H1 (cell line): ENCODE measurements around the gene KCNT1. TPM values are rescaled to one million over a fixed set of nuclear protein-coding genes. Genes with fewer than 3 reads are reported as not detected.
A peak's percentile ranks its signal among the peaks of the same experiment; 100 is the strongest.

ENCODE experiments used
- CTCF ChIA-PET: fragments of 300-600 bp; sonication (Branson Sonifier 250); formaldehyde crosslinking; loops from one replicate; lab custom pipeline; 2021; ENCODE audit not compliant: partially characterized antibody; lab: Charles Lee
- POLR2A ChIA-PET: fragments of 300-600 bp; sonication (Branson Sonifier 250); formaldehyde crosslinking; loops from one replicate; lab custom pipeline; 2021; ENCODE audit warnings: inconsistent platforms; ENCODE audit not compliant: partially characterized antibody; lab: Charles Lee
- DNase-seq, 2 experiments: peaks; one replicate each; pipeline versions ENCODE4 v3.0.0 to v3.0.0-alpha.2; 2010 to 2022; ENCODE audit warnings: low spot score in 2 of 2, low read depth in 1 of 2, mixed read lengths in 1 of 2
- FAIRE-seq: peaks from 2 replicates; lab custom pipeline; 2011; peaks lifted over from hg19 to GRCh38; lab: Jason Lieb, UNC
- H2AFZ ChIP-seq: 2 replicates; pipeline ENCODE4 v1.8.1; 2012; ENCODE audit warnings: low read length, inconsistent platforms
- H2AK5ac ChIP-seq: 2 replicates; pipeline ENCODE4 v1.6.1; 2013; ENCODE audit warnings: low read depth, low read length
- H2BK120ac ChIP-seq: replicated peaks from 2 replicates; pipeline ENCODE3; 2013; ENCODE audit warnings: low read depth, low read length, inconsistent platforms
- H2BK12ac ChIP-seq: 2 replicates; pipeline ENCODE4 v1.6.1; 2013; ENCODE audit warnings: low read depth, low read length
- H2BK15ac ChIP-seq: 2 replicates; pipeline ENCODE4 v1.6.1; 2013; ENCODE audit warnings: low read length
- H2BK20ac ChIP-seq: 2 replicates; pipeline ENCODE4 v1.6.1; 2013; ENCODE audit warnings: low read length
- H2BK5ac ChIP-seq: 2 replicates; pipeline ENCODE4 v1.6.1; 2013; ENCODE audit warnings: low read depth, low read length
- H3K14ac ChIP-seq: 2 replicates; pipeline ENCODE4 v1.6.1; 2013; ENCODE audit warnings: inconsistent platforms; ENCODE audit not compliant: insufficient read length
- H3K18ac ChIP-seq: 2 replicates; pipeline ENCODE4 v1.6.1; 2013; ENCODE audit warnings: low read length; ENCODE audit errors: extremely low read depth
- H3K23ac ChIP-seq: 2 replicates; pipeline ENCODE4 v1.6.1; 2013; ENCODE audit warnings: inconsistent platforms; ENCODE audit not compliant: insufficient read length
- H3K23me2 ChIP-seq: 2 replicates; pipeline ENCODE4 v1.6.1; 2013; ENCODE audit warnings: low read depth, low read length
- H3K27ac ChIP-seq: 2 replicates; pipeline ENCODE4 v1.6.1; 2011; ENCODE audit warnings: low read depth, low read length, inconsistent platforms
- H3K27me3 ChIP-seq, 4 experiments: replicated peaks in 1 of 4; 1 replicate in 1 of 4; 2 replicates in 3 of 4; pipeline versions ENCODE4 v1.6.1 to v1.8.1; 2011 to 2013; ENCODE audit warnings: low read length in 3 of 4, mild to moderate bottlenecking in 3 of 4, inconsistent platforms in 2 of 4, mixed read lengths in 2 of 4, moderate library complexity in 1 of 4; ENCODE audit not compliant: control insufficient read depth in 3 of 4, insufficient read depth in 3 of 4; ENCODE audit errors: extremely low read depth in 1 of 4
- H3K36me3 ChIP-seq, 4 experiments: 2 replicates each; pipeline versions ENCODE4 v1.6.1 to v1.8.1; 2011 to 2013; ENCODE audit warnings: mild to moderate bottlenecking in 4 of 4, low read length in 3 of 4, moderate library complexity in 2 of 4, control low read depth in 1 of 4, inconsistent platforms in 1 of 4; ENCODE audit not compliant: insufficient read depth in 4 of 4, control insufficient read depth in 2 of 4
- H3K4ac ChIP-seq: replicated peaks from 2 replicates; pipeline ENCODE3; 2013; ENCODE audit warnings: low read length, low read depth, mixed read lengths, inconsistent platforms; ENCODE audit not compliant: insufficient read length
- H3K4me1 ChIP-seq, 4 experiments: replicated peaks in 1 of 4; 1 replicate in 1 of 4; 2 replicates in 3 of 4; pipeline versions ENCODE4 v1.6.1 to v1.8.1; 2011 to 2013; ENCODE audit warnings: low read length in 3 of 4, inconsistent platforms in 2 of 4, mixed read lengths in 1 of 4; ENCODE audit not compliant: insufficient read depth in 4 of 4, control insufficient read depth in 3 of 4
- H3K4me2 ChIP-seq, 2 experiments: 2 replicates each; pipeline versions ENCODE4 v1.6.1 to v1.8.1; 2011 to 2013; ENCODE audit warnings: low read depth in 2 of 2, low read length in 2 of 2, control low read depth in 1 of 2, inconsistent platforms in 1 of 2, mild to moderate bottlenecking in 1 of 2; ENCODE audit not compliant: insufficient read depth in 1 of 2
- H3K4me3 ChIP-seq, 4 experiments: fragments of 200-600, 300-600 bp in 1 of 4; sonication (generic), shearing (Covaris generic), sonication (Bioruptor Twin) in 1 of 4; 2 replicates each; pipeline versions ENCODE4 v1.5.1 to v1.8.1; 2011 to 2016; ENCODE audit warnings: low read length in 4 of 4, low read depth in 3 of 4, control low read depth in 2 of 4, inconsistent platforms in 2 of 4, mild to moderate bottlenecking in 2 of 4, mixed read lengths in 1 of 4, moderate library complexity in 1 of 4; ENCODE audit not compliant: insufficient read depth in 2 of 4; ENCODE audit errors: extremely low read depth in 1 of 4
- H3K56ac ChIP-seq: replicated peaks from 2 replicates; pipeline ENCODE3; 2013; ENCODE audit warnings: low read depth, mild to moderate bottlenecking, mixed read lengths, low read length, inconsistent platforms; ENCODE audit not compliant: insufficient read length
- H3K79me1 ChIP-seq: 2 replicates; pipeline ENCODE4 v1.6.1; 2013; ENCODE audit warnings: low read depth, low read length, control low read depth
- H3K79me2 ChIP-seq, 2 experiments: 2 replicates each; pipeline versions ENCODE4 v1.6.1 to v1.8.1; 2012 to 2013; ENCODE audit warnings: low read length in 2 of 2, mild to moderate bottlenecking in 2 of 2, inconsistent platforms in 1 of 2; ENCODE audit not compliant: insufficient read depth in 2 of 2, control insufficient read depth in 1 of 2
- H3K9ac ChIP-seq, 4 experiments: replicated peaks in 1 of 4; 1 replicate in 1 of 4; 2 replicates in 3 of 4; pipeline versions ENCODE4 v1.6.1 to v1.8.1; 2011 to 2013; ENCODE audit warnings: low read depth in 3 of 4, low read length in 3 of 4, control low read depth in 2 of 4, mild to moderate bottlenecking in 2 of 4, moderate library complexity in 2 of 4, inconsistent platforms in 1 of 4; ENCODE audit errors: extremely low read depth in 1 of 4
- H3K9me3 ChIP-seq, 2 experiments: 2 replicates each; pipeline versions ENCODE4 v1.6.1 to v1.8.1; 2012 to 2013; ENCODE audit warnings: mild to moderate bottlenecking in 2 of 2, moderate library complexity in 2 of 2, control low read depth in 1 of 2, inconsistent platforms in 1 of 2, low read depth in 1 of 2, low read length in 1 of 2, mixed read lengths in 1 of 2; ENCODE audit not compliant: insufficient read depth in 2 of 2
- H4K20me1 ChIP-seq, 2 experiments: replicated peaks in 1 of 2; 2 replicates each; pipeline versions ENCODE3 to v1.8.1; 2011 to 2013; ENCODE audit warnings: inconsistent platforms in 2 of 2, low read length in 2 of 2, mild to moderate bottlenecking in 1 of 2; ENCODE audit not compliant: insufficient read depth in 2 of 2, control insufficient read depth in 1 of 2
- H4K5ac ChIP-seq: 2 replicates; pipeline ENCODE4 v1.6.1; 2013; ENCODE audit warnings: low read length, low read depth, mixed read lengths, inconsistent platforms; ENCODE audit not compliant: insufficient read length
- H4K8ac ChIP-seq: 2 replicates; pipeline ENCODE4 v1.8.0; 2013; ENCODE audit warnings: mild to moderate bottlenecking, moderate library complexity, low read length, inconsistent platforms; ENCODE audit not compliant: insufficient read depth; ENCODE audit errors: extremely low read depth
- H4K91ac ChIP-seq: replicated peaks from 2 replicates; pipeline ENCODE3; 2013; ENCODE audit warnings: low read length, mixed read lengths, inconsistent platforms; ENCODE audit not compliant: insufficient read length
- BACH1 ChIP-seq: IDR thresholded peaks from 2 replicates; pipeline ENCODE4 v1.6.1; 2012; ENCODE audit warnings: low read length, improper control_type of control experiment
- BCL11A ChIP-seq, 2 experiments: IDR thresholded peaks; one replicate each; pipeline ENCODE4 v1.6.1; 2011; ENCODE audit warnings: low read depth in 2 of 2, low read length in 2 of 2, mild to moderate bottlenecking in 2 of 2
- CHD2 ChIP-seq: IDR thresholded peaks from 2 replicates; pipeline ENCODE4 v1.6.1; 2012; ENCODE audit warnings: low read length, improper control_type of control experiment
- JUN ChIP-seq: IDR thresholded peaks from 2 replicates; pipeline ENCODE4 v1.6.1; 2011; ENCODE audit warnings: low read depth, mild to moderate bottlenecking, improper control_type of control experiment, low read length
- KDM4A ChIP-seq: IDR thresholded peaks from one replicate; pipeline ENCODE4 v1.7.1; 2012; ENCODE audit warnings: low read depth, mild to moderate bottlenecking, moderate library complexity, low read length, inconsistent platforms; ENCODE audit not compliant: severe bottlenecking
- MAX ChIP-seq: IDR thresholded peaks from 2 replicates; pipeline ENCODE4 v1.6.1; 2012; ENCODE audit warnings: inconsistent platforms
- NANOG ChIP-seq: IDR thresholded peaks from 2 replicates; pipeline ENCODE4 v1.6.1; 2011; ENCODE audit warnings: low read length, low read depth, mild to moderate bottlenecking, inconsistent platforms; ENCODE audit not compliant: insufficient read depth, poor library complexity, severe bottlenecking
- RFX5 ChIP-seq: IDR thresholded peaks from 2 replicates; pipeline ENCODE4 v1.6.1; 2011; ENCODE audit warnings: low read depth, low read length, improper control_type of control experiment, borderline replicate concordance
- RNF2 ChIP-seq: fragments of 200-900, 300-1000 bp; sonication (generic); IDR thresholded peaks from 2 replicates; pipeline ENCODE4 v1.7.1; 2016; ENCODE audit warnings: borderline replicate concordance, low read depth, mild to moderate bottlenecking, antibody characterized with exemption, low read length; ENCODE audit not compliant: poor library complexity, severe bottlenecking; ENCODE audit errors: missing control alignments
- SP4 ChIP-seq: IDR thresholded peaks from 2 replicates; pipeline ENCODE4 v1.6.1; 2012; ENCODE audit warnings: low read length, inconsistent platforms
- TAF7 ChIP-seq: optimal IDR thresholded peaks from 2 replicates; pipeline ENCODE3; 2011; ENCODE audit warnings: low read depth, mild to moderate bottlenecking, inconsistent platforms, low read length, moderate library complexity, borderline replicate concordance
- TCF12 ChIP-seq: IDR thresholded peaks from 2 replicates; pipeline ENCODE4 v1.6.1; 2011; ENCODE audit warnings: low read depth, mild to moderate bottlenecking, low read length
- ZNF274 ChIP-seq: IDR thresholded peaks from 2 replicates; pipeline ENCODE4 v1.7.0; 2012; ENCODE audit warnings: low read length, borderline replicate concordance; ENCODE audit errors: extremely low read depth
- whole genome bisulfite sequencing, 2 experiments: shearing (Covaris generic) in 1 of 2; methylation state at CpG; one replicate each; pipeline versions ENCODE4 v1.1.6 to v1.1.7; 2013 to 2015; ENCODE audit warnings: low lambda C conversion rate in 2 of 2, mixed read lengths in 2 of 2, inconsistent platforms in 1 of 2, low coverage in 1 of 2, missing lambda C conversion rate in 1 of 2; ENCODE audit not compliant: insufficient replicate concordance in 2 of 2, insufficient coverage in 1 of 2, insufficient read length in 1 of 2; ENCODE audit errors: extremely low coverage in 1 of 2, missing lambda C conversion rate in 1 of 2; 5-methylcytosine and 5-hydroxymethylcytosine counted together
- polyA plus RNA-seq, 7 experiments: library from polyadenylated mRNA; depleted of rRNA in 3 of 7; stranded (reverse) in 5 of 7; unstranded in 2 of 7; fragments of >200 nt in 5 of 7; fragments of 200-250 nt in 2 of 7; gene quantifications; 1 replicate in 5 of 7; 2 replicates in 1 of 7; 4 replicates in 1 of 7; pipeline versions ENCODE4 v1.2.1 to v1.2.3, GENCODE V29; 2011 to 2013; ENCODE audit warnings: missing spikeins in 2 of 7, mixed read lengths in 2 of 7
- total RNA-seq: library from RNA; stranded (reverse); fragmentation: NEBNext Ultra II Directional; extraction: Animal tissue kit (Norgen Biotek cat#: 25700); gene quantifications from 2 replicates; pipeline ENCODE4 v1.2.1, GENCODE V29; 2021

KCNT1 gene
- total and polyA plus RNA-seq, 2 of the 8 experiments (the other 6 are each of a cell fraction or from before 2014, with no cell fraction given), result 0.13 to 0.20 TPM

DNA sequence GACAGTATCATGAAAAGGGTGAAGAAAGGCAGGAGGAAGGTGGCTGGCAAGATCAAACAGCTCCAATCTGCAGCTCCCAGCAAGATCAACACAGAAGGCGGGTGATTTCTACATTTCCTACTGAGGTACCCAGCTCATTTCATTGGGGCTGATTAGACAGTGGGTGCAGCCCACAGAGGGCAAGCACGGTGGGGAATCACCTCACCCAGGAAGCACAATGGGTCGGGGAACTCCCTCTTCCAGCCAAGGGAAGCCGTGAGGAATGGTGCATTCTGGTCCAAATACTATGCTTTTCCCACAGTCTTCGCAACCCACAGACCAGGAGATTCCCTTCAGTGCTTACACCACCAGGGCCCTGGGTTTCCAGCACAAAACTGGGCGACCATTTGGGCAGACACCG lies 138.6 kb downstream of the KCNT1 start:
- Histone ChIP-seq H3K27ac (peak overlapping the region; percentile 54; the same call in 1 of the 2 replicates), H2AK5ac (no peak overlapping the region), H2BK120ac (no peak overlapping the region), H3K4me1 (peaks cover 0 to 16% (median 7%) of the 10 kb centered on the region in 4 experiments; a peak in 3 of 7 replicates), H3K9me3 (no peaks in the 10 kb centered on the region; a peak in 1 of 4 replicates), H3K4me2 (peak overlapping the region in 1 of 2 experiments; percentile 8; a peak in 2 of 4 replicates), H3K79me1 (peaks cover 35% of the 10 kb centered on the region), H3K9ac (no peak overlapping the region), H3K23ac (no peak overlapping the region), H2BK15ac (no peak overlapping the region), H4K91ac (no peak overlapping the region), H3K23me2 (peaks cover 21% of the 10 kb centered on the region; the same call in 1 of the 2 replicates), H2BK12ac (no peak overlapping the region), H4K8ac (no peak overlapping the region), H3K18ac (no peak overlapping the region), H2BK5ac (no peak overlapping the region), H3K4ac (no peak overlapping the region), H2BK20ac (no peak overlapping the region), H3K14ac (no peak overlapping the region), H4K5ac (no peak overlapping the region), H3K4me3 (no peak overlapping the region), H3K56ac (no peak overlapping the region), H3K36me3 (no peaks in the 10 kb centered on the region; a peak in 1 of 8 replicates), H3K27me3 (no peaks in the 10 kb centered on the region; a peak in 1 of 7 replicates), H2AFZ (no peak overlapping the region), H4K20me1 (peaks cover 9 to 26% of the 10 kb centered on the region in 2 experiments), H3K79me2 (peaks cover 14 to 77% of the 10 kb centered on the region in 2 experiments)
- POLR2A ChIA-PET, result interaction anchor here (1.4 kb wide), 1 partner anchor 11 kb away, joined by 3 read pairs; no protein-coding TSS in a partner anchor
- CTCF ChIA-PET, result interaction anchor here (0.6 to 3.2 kb wide), 8 partner anchors 9 to 860 kb away, joined by 3 to 10 read pairs (median 4); no protein-coding TSS in a partner anchor
- WGBS, 2 experiments, result 84% methylated on average over 7 of the region's 7 CpGs; no CpG with 5 or more reads in 1 of the 2 experiments
- DNase-seq (no peak), FAIRE-seq (no peak)
- TF ChIP-seq TCF12, result no peak
- TF ChIP-seq TAF7, result no peak
- TF ChIP-seq RNF2, result no peak
- no peak for TF ChIP-seq SP4
- TF ChIP-seq MAX, result no peak
- TF ChIP-seq CHD2, result no peak
- no peak for TF ChIP-seq NANOG
- TF ChIP-seq KDM4A, result no peak
- TF ChIP-seq ZNF274, result no peak
- no peak for TF ChIP-seq BCL11A (IDR thresholded peaks at IDR 0.05; ENCODE audit: low read depth in 2 of 2, low read length in 2 of 2)
- no peak for TF ChIP-seq JUN
- no peak for TF ChIP-seq BACH1
- no peak for TF ChIP-seq RFX5
